22Rv1 (cell line): ENCODE data around the gene CLIP4.

Source experiments
- ZFX ChIP-seq: fragments of 450-650 bp; IDR thresholded peaks from 2 replicates; pipeline ENCODE4 v1.6.1; 2017; ENCODE audit warnings: antibody characterized with exemption, borderline replicate concordance
- TF ChIP-seq, protein P1 (sequence below): fragments of 450-650 bp; IDR thresholded peaks from 2 replicates; pipeline ENCODE4 v1.5.1; 2017; ENCODE audit warnings: mild to moderate bottlenecking

DNA sequence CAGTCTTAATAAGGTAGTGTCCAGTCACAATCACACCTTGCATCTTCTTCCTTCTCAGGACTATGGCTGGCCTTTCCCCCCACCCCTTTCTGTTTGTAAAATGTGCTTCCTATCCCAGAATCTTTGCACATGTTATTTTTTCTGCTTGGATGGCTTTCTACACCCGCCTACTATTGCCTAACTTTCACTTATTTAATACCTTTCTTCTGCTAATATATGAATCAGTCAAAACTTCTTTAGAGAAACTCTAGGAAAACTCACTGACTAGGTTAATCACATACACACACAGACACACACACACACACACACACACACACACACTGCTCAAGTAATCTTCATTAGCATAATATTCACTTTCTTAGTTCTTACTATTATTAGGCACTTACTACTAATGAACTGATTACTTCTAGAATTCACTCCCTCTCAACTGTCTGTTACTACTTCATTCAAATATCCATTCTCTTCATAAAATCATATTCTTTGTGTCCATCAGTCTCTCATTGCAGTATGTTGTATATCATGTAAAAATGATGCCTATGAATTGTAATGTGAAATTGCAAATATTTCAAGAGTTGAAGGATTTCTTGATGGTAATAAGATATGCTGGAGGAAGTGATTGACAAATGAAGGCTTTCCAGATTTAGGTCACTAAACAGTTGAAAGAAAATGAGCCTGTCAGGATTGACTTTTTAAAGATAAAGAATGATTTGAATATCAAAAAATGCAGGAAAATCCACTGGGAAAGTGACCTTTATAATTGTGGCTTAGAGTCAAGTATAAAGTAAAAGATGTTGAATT, 51.2 kb downstream of the CLIP4 start:
- TF ChIP-seq, protein P1, sequence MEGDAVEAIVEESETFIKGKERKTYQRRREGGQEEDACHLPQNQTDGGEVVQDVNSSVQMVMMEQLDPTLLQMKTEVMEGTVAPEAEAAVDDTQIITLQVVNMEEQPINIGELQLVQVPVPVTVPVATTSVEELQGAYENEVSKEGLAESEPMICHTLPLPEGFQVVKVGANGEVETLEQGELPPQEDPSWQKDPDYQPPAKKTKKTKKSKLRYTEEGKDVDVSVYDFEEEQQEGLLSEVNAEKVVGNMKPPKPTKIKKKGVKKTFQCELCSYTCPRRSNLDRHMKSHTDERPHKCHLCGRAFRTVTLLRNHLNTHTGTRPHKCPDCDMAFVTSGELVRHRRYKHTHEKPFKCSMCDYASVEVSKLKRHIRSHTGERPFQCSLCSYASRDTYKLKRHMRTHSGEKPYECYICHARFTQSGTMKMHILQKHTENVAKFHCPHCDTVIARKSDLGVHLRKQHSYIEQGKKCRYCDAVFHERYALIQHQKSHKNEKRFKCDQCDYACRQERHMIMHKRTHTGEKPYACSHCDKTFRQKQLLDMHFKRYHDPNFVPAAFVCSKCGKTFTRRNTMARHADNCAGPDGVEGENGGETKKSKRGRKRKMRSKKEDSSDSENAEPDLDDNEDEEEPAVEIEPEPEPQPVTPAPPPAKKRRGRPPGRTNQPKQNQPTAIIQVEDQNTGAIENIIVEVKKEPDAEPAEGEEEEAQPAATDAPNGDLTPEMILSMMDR, result no peak
- no peak for TF ChIP-seq ZFX
